Measurements from ENCODE around the gene TSGA10IP.

DNA sequence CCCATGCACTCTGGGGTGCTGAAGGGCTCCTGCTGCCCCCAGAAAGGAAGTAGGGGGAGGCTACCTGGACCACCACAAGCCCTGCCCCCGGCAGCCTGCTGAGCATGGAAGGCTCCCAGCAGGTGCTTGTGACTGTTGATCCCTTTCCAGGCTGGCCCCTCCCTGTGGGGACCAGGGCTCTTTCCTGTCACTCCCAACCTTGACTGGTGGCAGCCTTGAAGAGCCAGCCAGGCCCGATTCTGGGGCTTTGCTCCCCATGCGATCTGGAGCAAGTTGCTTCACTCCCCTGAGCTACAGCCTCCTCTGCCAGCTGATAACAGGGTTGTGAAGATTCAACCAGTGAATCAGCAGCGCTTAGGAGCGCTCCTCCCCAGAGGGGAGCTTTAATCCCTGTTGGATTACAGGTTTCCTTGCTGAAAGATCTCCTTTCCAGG is 61.9 kb downstream of the TSGA10IP start:
- TF ChIP-seq REST (IDR thresholded peaks at IDR 0.05; ENCODE audit: insufficient read depth in 1 of 2, low read depth in 2 of 2, low read length in 1 of 2), result no peak
- TF ChIP-seq, protein P1, sequence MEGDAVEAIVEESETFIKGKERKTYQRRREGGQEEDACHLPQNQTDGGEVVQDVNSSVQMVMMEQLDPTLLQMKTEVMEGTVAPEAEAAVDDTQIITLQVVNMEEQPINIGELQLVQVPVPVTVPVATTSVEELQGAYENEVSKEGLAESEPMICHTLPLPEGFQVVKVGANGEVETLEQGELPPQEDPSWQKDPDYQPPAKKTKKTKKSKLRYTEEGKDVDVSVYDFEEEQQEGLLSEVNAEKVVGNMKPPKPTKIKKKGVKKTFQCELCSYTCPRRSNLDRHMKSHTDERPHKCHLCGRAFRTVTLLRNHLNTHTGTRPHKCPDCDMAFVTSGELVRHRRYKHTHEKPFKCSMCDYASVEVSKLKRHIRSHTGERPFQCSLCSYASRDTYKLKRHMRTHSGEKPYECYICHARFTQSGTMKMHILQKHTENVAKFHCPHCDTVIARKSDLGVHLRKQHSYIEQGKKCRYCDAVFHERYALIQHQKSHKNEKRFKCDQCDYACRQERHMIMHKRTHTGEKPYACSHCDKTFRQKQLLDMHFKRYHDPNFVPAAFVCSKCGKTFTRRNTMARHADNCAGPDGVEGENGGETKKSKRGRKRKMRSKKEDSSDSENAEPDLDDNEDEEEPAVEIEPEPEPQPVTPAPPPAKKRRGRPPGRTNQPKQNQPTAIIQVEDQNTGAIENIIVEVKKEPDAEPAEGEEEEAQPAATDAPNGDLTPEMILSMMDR (IDR thresholded peaks at IDR 0.05), result no peak
- no peak for TF ChIP-seq SIN3A (IDR thresholded peaks at IDR 0.05; ENCODE audit: borderline replicate concordance, insufficient read depth, low read depth, low read length)
